Measurements from ENCODE around the gene RNF181.
"Not testable (repeated sequence)": the region's sequence is repeated elsewhere in the genome, so short reads cannot be mapped to it uniquely, and the experiment has no call there.

RNF181 gene

DNA sequence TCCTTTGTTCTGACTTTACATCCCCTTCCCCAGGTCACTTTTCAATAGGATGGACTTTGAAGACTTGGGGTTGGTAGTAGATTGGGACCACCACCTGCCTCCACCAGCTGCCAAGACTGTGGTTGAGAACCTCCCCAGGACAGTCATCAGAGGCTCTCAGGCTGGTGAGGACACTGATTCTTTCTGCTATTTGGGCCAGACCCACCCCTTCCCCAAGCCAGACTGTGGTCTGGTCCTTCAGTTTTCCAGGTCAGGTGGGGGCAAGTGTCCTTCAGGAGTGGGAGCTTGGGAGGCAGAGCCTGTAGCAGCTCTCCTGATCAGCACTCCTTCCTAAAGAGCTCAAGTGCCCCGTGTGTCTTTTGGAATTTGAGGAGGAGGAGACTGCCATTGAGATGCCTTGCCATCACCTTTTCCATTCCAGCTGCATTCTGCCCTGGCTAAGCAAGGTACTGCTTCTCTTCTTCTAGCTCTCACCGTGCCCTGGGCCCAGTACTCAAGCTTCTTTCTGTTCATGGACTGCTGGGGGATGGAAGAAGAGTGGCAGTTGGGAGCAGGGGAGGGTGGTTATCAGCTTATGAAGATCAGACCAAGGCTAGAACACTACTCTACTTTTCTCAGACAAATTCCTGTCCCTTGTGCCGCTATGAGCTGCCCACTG, 1.1 kb downstream of the RNF181 start:
- no peak for DNase-seq (ENCODE audit: low spot score)

GRCh38 chr2:85597241-85597640, 1.7 kb downstream of the RNF181 start:
- no peak for DNase-seq (ENCODE audit: low spot score)

- no peak for DNase-seq (ENCODE audit: low spot score)
Observed at GRCh38 chr2:85598594-85599340, 3.2 kb downstream of the RNF181 start.

- no peak for DNase-seq (ENCODE audit: low spot score)
Observed at GRCh38 chr2:85599468-85600234, 4.1 kb downstream of the RNF181 start.

- DNase-seq (ENCODE audit: low spot score), result no peak
Observed at GRCh38 chr2:85600235-85600575, 4.7 kb downstream of the RNF181 start.

- DNase-seq (ENCODE audit: low spot score), result no peak
Observed at GRCh38 chr2:85600951-85601770, 5.6 kb downstream of the RNF181 start.

GRCh38 chr2:85601771-85602475, 6.4 kb downstream of the RNF181 start:
- no peak for DNase-seq (ENCODE audit: low spot score)

- DNase-seq (ENCODE audit: low spot score), result peak; percentile 90
Observed at GRCh38 chr2:85602476-85603234, 7.1 kb downstream of the RNF181 start, which contains the start of gene TMEM150A. Gene TMEM150A, minus strand, starts transcription at chr2:85602698. Its CDS starts 750 bp downstream, at chr2:85601948.

- not testable (repeated sequence) for DNase-seq (ENCODE audit: low spot score)
Observed at GRCh38 chr2:85604133-85604444, 8.5 kb downstream of the RNF181 start.

GRCh38 chr2:85604568-85605339, 9.2 kb downstream of the RNF181 start:
- DNase-seq (ENCODE audit: low spot score), result no peak

DNA sequence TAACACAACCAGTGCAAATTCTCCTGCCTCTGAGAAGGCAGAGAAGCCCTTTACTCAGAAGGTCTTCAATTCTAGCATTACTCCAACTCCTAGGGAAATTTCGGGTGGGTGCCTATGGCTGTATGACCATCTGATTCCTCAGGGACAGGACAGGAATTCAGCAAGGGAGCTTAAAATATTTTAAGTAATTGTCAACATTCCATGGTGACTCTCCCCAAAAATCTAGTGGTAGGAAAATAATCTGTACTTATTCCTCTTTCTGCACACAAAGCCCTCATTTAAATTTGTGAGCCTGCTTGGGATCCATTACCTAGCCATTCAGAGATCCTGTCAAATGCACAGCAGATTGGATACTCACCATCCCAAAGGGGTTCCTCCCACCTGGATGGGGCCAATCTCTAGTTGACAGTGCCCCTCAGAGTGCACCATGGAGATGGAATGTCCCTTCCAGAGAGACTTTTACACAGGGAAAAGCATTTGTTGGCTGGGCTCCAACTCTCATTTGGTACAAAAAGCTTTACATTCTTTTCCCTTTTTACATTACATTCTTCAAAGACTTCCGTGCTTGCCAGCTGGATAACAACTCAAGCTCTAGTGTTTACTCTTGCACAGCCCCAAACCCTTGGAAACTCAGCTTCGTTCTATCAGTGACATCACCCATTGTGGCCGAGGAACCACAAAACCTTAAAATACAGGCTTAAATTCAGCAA, 10.0 kb downstream of the RNF181 start:
- DNase-seq (ENCODE audit: low spot score), result no peak

GRCh38 chr2:85606116-85606455, 10.5 kb downstream of the RNF181 start:
- no peak for DNase-seq (ENCODE audit: low spot score)

DNA sequence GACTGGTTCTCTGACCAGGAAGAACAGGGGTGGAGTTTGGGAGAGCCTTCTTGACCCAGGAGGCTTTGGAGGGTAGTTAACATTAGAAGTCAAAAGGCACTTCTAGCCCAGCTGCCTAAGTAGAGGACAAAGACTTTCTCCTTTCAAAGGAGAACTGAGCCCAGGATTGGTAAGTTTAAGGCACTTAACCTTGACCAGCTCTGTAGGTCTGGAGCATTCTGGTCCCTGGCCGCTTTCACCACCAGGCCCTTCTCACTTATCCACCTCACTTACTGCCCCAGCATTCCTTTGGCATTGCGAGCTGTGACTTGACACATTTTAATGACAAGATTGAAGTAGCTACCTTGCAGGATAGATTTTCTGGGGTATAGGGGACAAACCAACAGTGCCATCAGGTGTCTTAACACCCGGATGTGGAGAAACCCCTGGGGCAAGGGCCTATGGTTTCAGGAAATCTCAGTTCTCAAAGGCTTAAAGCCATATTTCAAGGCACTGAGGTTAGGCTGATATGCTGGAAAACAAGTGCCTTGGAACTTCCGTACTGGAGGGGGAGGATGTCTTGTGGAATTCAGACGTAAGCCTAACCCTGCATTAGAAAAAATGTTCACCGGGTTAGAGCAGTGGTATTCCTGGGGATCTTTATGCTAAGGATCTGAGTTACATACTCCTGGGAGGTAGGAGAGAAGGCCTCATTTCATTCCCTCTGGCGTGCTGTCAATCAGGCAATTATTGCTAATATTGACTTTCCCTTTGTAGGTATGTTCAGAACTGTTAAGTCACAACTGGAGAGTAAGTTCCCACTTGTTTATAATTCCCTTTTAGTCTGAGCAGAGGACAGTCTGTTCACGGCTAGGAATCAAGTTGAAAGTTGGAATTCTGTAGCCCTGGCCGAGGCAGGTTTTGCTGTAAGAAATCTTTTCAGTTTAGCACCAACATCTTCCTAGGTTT, 12.0 kb downstream of the RNF181 start:
- no peak for DNase-seq (ENCODE audit: low spot score)

GRCh38 chr2:85611217-85611704, 15.7 kb downstream of the RNF181 start:
- no peak for DNase-seq (ENCODE audit: low spot score)

DNA sequence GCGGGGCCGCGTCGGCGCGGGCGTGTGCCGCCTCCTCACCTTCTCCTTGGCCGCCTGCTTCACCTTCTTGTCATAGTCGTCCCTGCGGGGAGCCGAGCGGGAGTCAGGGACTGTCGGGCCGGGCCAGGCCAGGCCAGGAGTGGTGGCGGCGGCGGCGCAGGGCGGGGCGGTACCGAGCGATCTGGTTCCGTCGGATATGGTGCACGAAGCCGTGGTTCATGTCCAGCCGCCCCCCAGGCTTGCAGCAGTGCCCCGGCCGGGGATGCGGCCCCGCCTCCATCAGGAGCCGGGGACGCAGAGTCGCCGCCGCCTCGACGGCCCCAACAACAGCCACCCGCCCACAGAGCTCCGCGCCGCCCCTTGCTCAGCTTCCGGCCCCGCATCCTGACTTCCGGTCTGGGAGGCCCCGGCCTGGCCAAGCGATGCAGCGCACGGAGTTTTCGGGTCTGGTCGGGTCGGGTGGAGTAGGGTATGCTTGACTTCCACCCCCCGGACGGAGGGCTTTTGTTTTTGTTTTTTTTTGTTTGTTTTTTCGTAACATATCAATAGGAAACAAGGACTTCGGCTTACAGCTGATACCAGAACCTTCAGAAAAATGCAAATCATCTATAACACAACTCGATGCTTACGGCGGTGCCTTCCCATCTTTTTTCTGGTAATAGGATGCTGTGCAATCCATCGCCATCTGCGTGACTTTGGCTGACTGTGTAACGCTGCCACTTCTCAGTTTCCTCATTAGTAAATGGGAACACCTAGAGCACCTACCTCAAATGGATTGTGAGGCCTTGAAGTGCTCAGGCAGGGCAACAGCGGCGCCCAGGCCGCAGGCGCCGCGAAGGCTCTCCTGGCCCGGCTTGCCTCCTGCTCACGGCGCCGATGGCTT, 16.4 kb downstream of the RNF181 start, which contains the start of gene C2orf68:
Gene C2orf68, minus strand, starts transcription at position 362 of the 883 bp plus-strand sequence. Its CDS starts 82 bp downstream, at position 280.
- DNase-seq (ENCODE audit: low spot score), result peak; percentile 91

DNA sequence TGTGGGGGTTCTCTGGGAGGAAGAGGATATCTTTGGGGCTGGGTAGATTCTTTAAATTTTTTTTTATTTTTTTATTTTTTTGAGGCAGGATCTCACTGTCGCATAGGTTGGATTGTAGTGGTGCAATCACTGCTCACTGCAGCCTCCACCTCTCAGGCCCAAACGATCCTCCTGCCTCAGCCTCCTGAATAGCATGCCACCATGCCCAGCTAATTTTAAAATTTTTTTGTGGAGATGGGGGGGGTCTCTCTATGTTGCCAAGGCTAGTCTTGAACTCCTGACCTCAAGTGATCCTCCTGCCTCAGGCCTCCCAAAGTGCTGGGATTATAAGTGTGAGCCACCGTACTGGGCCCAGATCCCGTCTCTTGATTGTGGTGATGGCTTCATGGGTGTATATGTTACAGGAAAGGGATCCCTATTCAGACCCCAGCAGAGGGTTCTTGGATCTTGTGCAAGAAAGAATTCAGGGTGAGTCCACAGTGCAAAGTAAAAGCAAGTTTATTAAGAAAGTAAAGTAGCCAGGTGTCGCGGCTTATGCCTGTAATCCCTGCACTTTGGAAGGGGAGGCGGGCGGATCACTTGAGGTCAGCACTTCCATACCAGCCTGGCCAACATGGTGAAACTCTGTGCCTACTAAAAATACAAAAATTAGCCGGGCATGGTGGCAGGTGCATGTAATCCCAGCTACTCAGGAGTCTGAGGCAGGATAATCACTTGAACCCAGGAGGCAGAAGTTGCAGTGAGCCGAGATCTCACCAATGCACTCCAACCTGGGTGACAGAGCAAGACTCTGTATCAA, 18.4 kb downstream of the RNF181 start:
- DNase-seq (ENCODE audit: low spot score), result no peak
